IPS-18c (cell line): ENCODE data around the gene CD8B.

Experiments
- H3K4me3 ChIP-seq: 2 replicates; pipeline ENCODE4 v1.7.0; 2013; ENCODE audit warnings: low read depth, mild to moderate bottlenecking, low read length, moderate library complexity; ENCODE audit not compliant: insufficient read depth
- H3K9me3 ChIP-seq: one replicate; pipeline ENCODE4 v1.6.1; 2013; ENCODE audit warnings: mild to moderate bottlenecking, low read length, moderate library complexity; ENCODE audit not compliant: control insufficient read depth, insufficient read depth

The CD8B gene

GRCh38 chr2:86788165-86788564 lies 73.5 kb downstream of the CD8B start:
- H3K4me3 ChIP-seq = no peak overlapping the region
- peaks cover 6% of the 10 kb centered on the region for H3K9me3 ChIP-seq

GRCh38 chr2:86787736-86788135 lies 74.0 kb downstream of the CD8B start:
- Histone ChIP-seq H3K9me3 (peaks cover 6% of the 10 kb centered on the region), H3K4me3 (no peak overlapping the region)

- no peak overlapping the region for H3K4me3 ChIP-seq
- H3K9me3 ChIP-seq = peaks cover 6% of the 10 kb centered on the region
These were observed 75.6 kb downstream of the CD8B start for GRCh38 chr2:86786001-86786536.

GRCh38 chr2:86785456-86785855 lies 76.2 kb downstream of the CD8B start:
- H3K9me3 ChIP-seq = peaks cover 6% of the 10 kb centered on the region
- H3K4me3 ChIP-seq = no peak overlapping the region

- H3K4me3 ChIP-seq = no peak overlapping the region
These were observed 77.9 kb downstream of the CD8B start for GRCh38 chr2:86783615-86784339.

GRCh38 chr2:86782748-86783147 lies 78.9 kb downstream of the CD8B start:
- H3K4me3 ChIP-seq = no peak overlapping the region
- H3K9me3 ChIP-seq = no peaks in the 10 kb centered on the region

More at GRCh38 chr2:86783615-86784339, 77.9 kb downstream of the CD8B start:
- H3K9me3 ChIP-seq = no peaks in the 10 kb centered on the region

GRCh38 chr2:86781363-86781762 lies 80.3 kb downstream of the CD8B start:
- Histone ChIP-seq H3K4me3 (no peak overlapping the region), H3K9me3 (no peaks in the 10 kb centered on the region)

- H3K9me3 ChIP-seq = no peaks in the 10 kb centered on the region
- H3K4me3 ChIP-seq = no peak overlapping the region
These were observed 81.7 kb downstream of the CD8B start for GRCh38 chr2:86779971-86780370.

GRCh38 chr2:86778957-86779356 lies 82.7 kb downstream of the CD8B start:
- Histone ChIP-seq H3K9me3 (no peaks in the 10 kb centered on the region), H3K4me3 (no peak overlapping the region)

- no peaks in the 10 kb centered on the region for H3K9me3 ChIP-seq
- H3K4me3 ChIP-seq = no peak overlapping the region
These were observed 85.2 kb downstream of the CD8B start for GRCh38 chr2:86776532-86776931.

GRCh38 chr2:86775338-86775737 lies 86.3 kb downstream of the CD8B start:
- H3K4me3 ChIP-seq = no peak overlapping the region
- H3K9me3 ChIP-seq = no peaks in the 10 kb centered on the region

- H3K9me3 ChIP-seq = no peaks in the 10 kb centered on the region
- H3K4me3 ChIP-seq = no peak overlapping the region
These were observed 86.8 kb downstream of the CD8B start for GRCh38 chr2:86774862-86775261.

GRCh38 chr2:86772611-86773010 lies 89.1 kb downstream of the CD8B start:
- Histone ChIP-seq H3K4me3 (no peak overlapping the region), H3K9me3 (no peaks in the 10 kb centered on the region)

- H3K9me3 ChIP-seq = no peaks in the 10 kb centered on the region
These were observed 90.8 kb downstream of the CD8B start for GRCh38 chr2:86770816-86771301.

GRCh38 chr2:86769838-86770237 lies 91.8 kb downstream of the CD8B start:
- no peak overlapping the region for H3K4me3 ChIP-seq

More at GRCh38 chr2:86770816-86771301, 90.8 kb downstream of the CD8B start:
- no peak overlapping the region for H3K4me3 ChIP-seq

GRCh38 chr2:86768189-86768949 lies 93.3 kb downstream of the CD8B start:
- Histone ChIP-seq H3K9me3 (no peaks in the 10 kb centered on the region), H3K4me3 (no peak overlapping the region)

More at GRCh38 chr2:86769838-86770237, 91.8 kb downstream of the CD8B start:
- H3K9me3 ChIP-seq = no peaks in the 10 kb centered on the region
